ENCODE data around the gene PLXNA1. TPM values are rescaled to one million over a fixed set of nuclear protein-coding genes. Genes with fewer than 3 reads are reported as not detected.

The PLXNA1 gene
- total RNA-seq, 1 experiment from 2014 or later, result 30.3 TPM

GRCh38 chr3:126964261-126964660, 18.7 kb upstream of the PLXNA1 start (continued):
- TF ChIP-seq SIN3A (IDR thresholded peaks at IDR 0.05; ENCODE audit: low read depth) (no peak), POLR2A (IDR thresholded peaks at IDR 0.05; ENCODE audit: borderline replicate concordance, extremely low read depth, insufficient read depth, insufficient read length) (no peak), RAD21 (IDR thresholded peaks at IDR 0.05; ENCODE audit: low read depth) (no peak), CBX3 (IDR thresholded peaks at IDR 0.05; ENCODE audit: low read depth) (no peak), MAX (IDR thresholded peaks at IDR 0.05) (no peak), SRF (IDR thresholded peaks at IDR 0.05; ENCODE audit: low read depth) (no peak), ATF3 (IDR thresholded peaks at IDR 0.05) (no peak), TCF7L2 (IDR thresholded peaks at IDR 0.05; ENCODE audit: borderline replicate concordance, extremely low read depth, insufficient read depth, insufficient read length) (no peak), FOSL1 (IDR thresholded peaks at IDR 0.05; ENCODE audit: low read depth) (no peak), POLR2AphosphoS5 (IDR thresholded peaks at IDR 0.05; ENCODE audit: low read depth, low read length) (no peak), EZH2phosphoT487 (IDR thresholded peaks at IDR 0.05; ENCODE audit: borderline replicate concordance) (no peak), ELF1 (IDR thresholded peaks at IDR 0.05; ENCODE audit: borderline replicate concordance, low read depth) (no peak)

- Histone ChIP-seq H3K4me2 (ENCODE audit: low read length) (no peak overlapping the region), H4K20me1 (ENCODE audit: insufficient read depth) (no peaks in the 10 kb centered on the region), H2AFZ (ENCODE audit: low read depth, low read length, poor library complexity, severe bottlenecking) (no peak overlapping the region), H3K4me3 (replicated peaks in 1 of 2; ENCODE audit: low read depth in 1 of 2, low read length in 2 of 2) (no peak overlapping the region), H3K36me3 (ENCODE audit: control insufficient read depth in 1 of 2, insufficient read depth in 2 of 2, low read length in 2 of 2) (no peaks in the 10 kb centered on the region), H3K9me3 (ENCODE audit: control insufficient read depth in 1 of 2, insufficient read depth in 1 of 2, low read depth in 1 of 2, low read length in 2 of 2) (no peaks in the 10 kb centered on the region), H3K27me3 (ENCODE audit: insufficient read depth, low read length) (no peaks in the 10 kb centered on the region; the same call in 1 of the 2 replicates), H3K27ac (ENCODE audit: low read depth, low read length) (no peak overlapping the region), H3K79me2 (ENCODE audit: insufficient read depth, low read length) (no peaks in the 10 kb centered on the region), H3K4me1 (ENCODE audit: control insufficient read depth in 1 of 2, insufficient read depth in 2 of 2, low read length in 2 of 2) (no peaks in the 10 kb centered on the region), H3K9me2 (ENCODE audit: insufficient read depth) (no peaks in the 10 kb centered on the region), H3K9ac (ENCODE audit: low read length) (no peak overlapping the region)
- no TSS peak for BruUV-seq (replicated peaks)
- DNase-seq (ENCODE audit: low read depth, low spot score) (no peak), ATAC-seq (no peak)
- intact Hi-C loops (cut with micrococcal nuclease), result no loop called here
- POLR2A ChIA-PET, result no interaction called here
- RAD21 ChIA-PET (ENCODE audit: low non-redundant PET in 1 of 2, low total read pairs in 2 of 2, uncharacterized antibody in 2 of 2, unreplicated experiment in 2 of 2), result no interaction called here
- CTCF ChIA-PET, result no interaction called here
- TF ChIP-seq ATF3 (IDR thresholded peaks at IDR 0.05) (no peak), CBX3 (IDR thresholded peaks at IDR 0.05; ENCODE audit: low read depth) (no peak), ELF1 (IDR thresholded peaks at IDR 0.05; ENCODE audit: borderline replicate concordance, low read depth) (no peak), EGR1 (IDR thresholded peaks at IDR 0.05; ENCODE audit: low read depth) (no peak), YY1 (IDR thresholded peaks at IDR 0.05; ENCODE audit: extremely low read depth, insufficient replicate concordance, low read depth, low read length) (no peak), EZH2phosphoT487 (IDR thresholded peaks at IDR 0.05; ENCODE audit: borderline replicate concordance) (no peak), CTCF (IDR thresholded peaks at IDR 0.05 in 2 of 3, conservative IDR thresholded peaks at IDR 0.05 in 1 of 3; ENCODE audit: borderline replicate concordance in 1 of 3, insufficient read depth in 1 of 3, low read depth in 2 of 3, low read length in 2 of 3) (no peak), SIN3A (IDR thresholded peaks at IDR 0.05; ENCODE audit: low read depth) (no peak), TCF7L2 (IDR thresholded peaks at IDR 0.05; ENCODE audit: borderline replicate concordance, extremely low read depth, insufficient read depth, insufficient read length) (no peak), POLR2A (IDR thresholded peaks at IDR 0.05; ENCODE audit: borderline replicate concordance, extremely low read depth, insufficient read depth, insufficient read length) (no peak), CEBPB (IDR thresholded peaks at IDR 0.05; ENCODE audit: low read depth) (no peak), REST (IDR thresholded peaks at IDR 0.05; ENCODE audit: low read depth) (no peak), JUND (IDR thresholded peaks at IDR 0.05) (no peak), POLR2AphosphoS5 (IDR thresholded peaks at IDR 0.05; ENCODE audit: low read depth, low read length) (no peak)
Measured at GRCh38 chr3:126964950-126965349, 18.0 kb upstream of the PLXNA1 start.
